ENCODE results near the gene ENPP1. TPM values are rescaled to one million over a fixed set of nuclear protein-coding genes. Genes with fewer than 3 reads are reported as not detected.

ENPP1 gene
- total and polyA plus RNA-seq, 2 experiments from 2014 or later = 34.2 to 53.7 TPM

DNA sequence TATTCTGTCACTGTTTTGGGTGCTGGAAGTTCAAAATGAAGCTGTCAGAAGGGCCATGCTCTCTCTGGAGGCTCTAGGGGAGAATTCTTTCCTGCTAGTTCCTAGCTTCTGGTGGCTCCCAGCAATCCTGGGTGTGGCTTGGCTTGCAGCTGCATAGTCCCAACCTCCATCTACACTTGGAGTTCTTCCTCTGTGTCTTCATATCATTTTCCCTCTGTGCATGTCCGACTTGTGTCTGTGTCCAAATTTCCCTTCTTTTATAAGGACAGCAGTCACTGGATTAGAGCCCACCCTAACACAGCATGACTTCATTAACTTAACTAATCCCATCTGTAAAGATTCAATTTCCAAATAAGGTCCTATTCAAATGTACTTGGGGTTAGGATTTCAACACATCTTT, 23.3 kb upstream of the ENPP1 start:
- H3F3A ChIP-seq (ENCODE audit: insufficient read depth) = peaks cover 24% of the 10 kb centered on the region
- H3K9me3 ChIP-seq (ENCODE audit: low read depth) = no peaks in the 10 kb centered on the region
- no peak overlapping the region for H3K4me3 ChIP-seq
- peak; percentile 27 for DNase-seq
- WGBS, 2 experiments (ENCODE audit: low coverage in 1 of 2, low lambda C conversion rate in 2 of 2, missing lambda C conversion rate in 2 of 2) = 11% methylated on average over 1 of the region's 1 CpG
- in situ Hi-C loops (cut with MboI) = no loop called here
- peaks cover 37% of the 10 kb centered on the region for H3K4me1 ChIP-seq (ENCODE audit: insufficient read depth)
- no peak overlapping the region for H2AFZ ChIP-seq
- TF ChIP-seq EZH2 (IDR thresholded peaks at IDR 0.05; ENCODE audit: insufficient read depth, poor library complexity, severe bottlenecking) (no peak), EZH2phosphoT487 (IDR thresholded peaks at IDR 0.05; ENCODE audit: insufficient read depth, low read depth) (no peak)
- H3K27ac ChIP-seq = no peak overlapping the region
- no peaks in the 10 kb centered on the region for H3K9me2 ChIP-seq (ENCODE audit: insufficient read depth)
- H3K79me2 ChIP-seq (ENCODE audit: insufficient read depth) = no peaks in the 10 kb centered on the region
- H3K36me3 ChIP-seq (ENCODE audit: low read depth) = no peaks in the 10 kb centered on the region
- no peak overlapping the region for H3K9ac ChIP-seq
- H3K27me3 ChIP-seq (replicated peaks; ENCODE audit: insufficient read depth) = no peaks in the 10 kb centered on the region
- no peaks in the 10 kb centered on the region for H4K20me1 ChIP-seq (ENCODE audit: insufficient read depth)
- no peak overlapping the region for H3K4me2 ChIP-seq (ENCODE audit: unreplicated experiment)

DNA sequence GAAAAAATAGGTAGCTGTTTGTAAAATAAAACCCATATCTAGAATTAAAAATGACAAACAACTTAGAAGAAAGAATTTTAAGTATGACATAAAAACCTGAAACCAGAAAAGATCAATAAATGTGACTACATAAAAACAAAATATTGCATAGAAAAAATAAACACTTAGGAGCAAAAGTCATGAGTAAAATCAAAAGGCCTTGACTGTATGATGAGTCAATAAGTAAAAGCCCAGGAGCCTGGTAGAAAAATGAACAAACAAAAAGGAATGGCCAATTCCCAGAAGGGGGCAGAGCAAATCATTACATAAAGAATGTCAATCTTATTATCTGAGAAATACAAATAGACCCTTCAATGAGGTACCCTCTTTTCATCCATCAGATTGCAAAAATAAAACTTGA, 20.7 kb upstream of the ENPP1 start:
- Histone ChIP-seq H3F3A (ENCODE audit: insufficient read depth) (peaks cover 24% of the 10 kb centered on the region), H3K79me2 (ENCODE audit: insufficient read depth) (no peaks in the 10 kb centered on the region), H3K9ac (no peak overlapping the region), H3K9me3 (ENCODE audit: low read depth) (no peaks in the 10 kb centered on the region), H3K9me2 (ENCODE audit: insufficient read depth) (no peaks in the 10 kb centered on the region), H3K27me3 (replicated peaks; ENCODE audit: insufficient read depth) (no peaks in the 10 kb centered on the region), H2AFZ (no peak overlapping the region), H3K36me3 (ENCODE audit: low read depth) (no peaks in the 10 kb centered on the region), H4K20me1 (ENCODE audit: insufficient read depth) (no peaks in the 10 kb centered on the region), H3K4me1 (ENCODE audit: insufficient read depth) (peaks cover 37% of the 10 kb centered on the region), H3K4me3 (no peak overlapping the region), H3K27ac (no peak overlapping the region), H3K4me2 (ENCODE audit: unreplicated experiment) (no peak overlapping the region)
- in situ Hi-C loops (cut with MboI) = no loop called here
- TF ChIP-seq EZH2 (IDR thresholded peaks at IDR 0.05; ENCODE audit: insufficient read depth, poor library complexity, severe bottlenecking) = no peak
- no peak for TF ChIP-seq EZH2phosphoT487 (IDR thresholded peaks at IDR 0.05; ENCODE audit: insufficient read depth, low read depth)
- peak; percentile 69 for DNase-seq

DNA sequence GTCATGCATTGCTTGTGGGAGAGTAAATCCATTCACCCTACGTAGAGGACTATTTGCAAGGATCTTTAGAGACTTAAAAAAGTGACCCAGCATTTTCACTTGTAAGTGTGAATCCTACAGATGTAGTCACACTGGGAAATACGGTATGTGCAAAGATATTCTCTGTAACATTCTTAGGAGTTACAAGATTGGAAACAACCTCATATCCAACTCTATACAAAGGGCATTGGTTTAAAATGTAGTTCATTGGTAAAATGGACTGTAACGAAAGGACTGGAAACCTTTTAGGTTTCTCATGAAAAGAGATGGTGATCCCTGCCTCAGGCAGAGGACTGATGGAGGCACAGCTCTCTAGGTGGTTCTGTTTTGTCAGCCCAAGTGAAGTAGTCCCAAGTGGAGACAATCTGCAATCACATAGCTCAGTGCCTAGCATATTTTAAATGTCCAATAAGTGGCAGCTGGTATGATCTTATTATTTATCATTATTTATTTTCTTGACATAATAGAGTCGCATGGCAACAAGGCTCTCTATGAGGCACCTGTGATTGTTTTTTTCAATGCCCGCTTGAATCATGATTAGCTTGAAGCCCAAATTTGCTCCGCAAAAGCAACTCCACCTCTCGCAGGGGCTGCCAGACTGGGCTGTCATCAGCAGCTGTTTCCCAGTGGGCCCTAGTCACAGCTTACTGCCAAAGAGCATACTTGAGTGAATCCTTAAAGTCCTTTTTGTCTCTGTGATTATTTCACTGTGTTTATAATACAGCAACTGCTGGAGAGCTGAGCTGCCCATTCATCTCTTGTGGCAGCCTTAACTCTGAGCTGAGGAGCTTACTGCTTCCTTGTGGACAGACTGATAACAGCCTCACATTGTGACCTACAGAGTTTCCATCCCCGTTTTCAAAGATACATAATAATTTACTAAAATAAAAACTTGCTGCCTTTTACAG, 19.8 kb upstream of the ENPP1 start:
- TF ChIP-seq EZH2 (IDR thresholded peaks at IDR 0.05; ENCODE audit: insufficient read depth, poor library complexity, severe bottlenecking) (no peak), EZH2phosphoT487 (IDR thresholded peaks at IDR 0.05; ENCODE audit: insufficient read depth, low read depth) (no peak)
- H3K27ac ChIP-seq = peak overlapping the region; percentile 33
- peak; percentile 64 for DNase-seq

DNA sequence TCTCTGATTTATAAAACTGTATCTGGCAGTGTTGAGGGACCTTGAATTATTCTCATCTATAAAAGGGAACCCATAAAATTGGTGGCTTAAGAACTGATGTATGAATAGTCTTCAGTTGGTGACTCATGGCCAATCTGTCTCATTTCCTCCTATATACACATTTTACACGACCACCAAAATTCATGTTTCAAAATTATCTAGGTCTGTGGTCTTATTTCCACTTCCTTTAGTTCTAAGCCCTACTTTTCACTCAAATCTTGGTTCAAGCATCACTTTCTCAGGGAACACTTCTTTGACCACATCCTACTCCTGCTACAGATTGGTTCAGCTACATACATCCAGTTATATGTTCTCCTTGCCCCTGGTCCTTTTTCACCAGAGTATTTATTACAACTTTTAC, 18.6 kb upstream of the ENPP1 start:
- no peaks in the 10 kb centered on the region for H3K79me2 ChIP-seq (ENCODE audit: insufficient read depth)
- H3K4me1 ChIP-seq (ENCODE audit: insufficient read depth) = peaks cover 36% of the 10 kb centered on the region
- TF ChIP-seq EZH2 (IDR thresholded peaks at IDR 0.05; ENCODE audit: insufficient read depth, poor library complexity, severe bottlenecking) (no peak), EZH2phosphoT487 (IDR thresholded peaks at IDR 0.05; ENCODE audit: insufficient read depth, low read depth) (no peak)
- in situ Hi-C loops (cut with MboI) = no loop called here
- peak overlapping the region; percentile 36 for H3K4me2 ChIP-seq (ENCODE audit: unreplicated experiment)
- no peaks in the 10 kb centered on the region for H4K20me1 ChIP-seq (ENCODE audit: insufficient read depth)
- no peak overlapping the region for H3K9ac ChIP-seq
- 0 out of 2 replicates have a peak overlapping the region, but pooled peaks have one; percentile 43 for H2AFZ ChIP-seq
- H3K36me3 ChIP-seq (ENCODE audit: low read depth) = no peaks in the 10 kb centered on the region
- peaks cover 24% of the 10 kb centered on the region for H3F3A ChIP-seq (ENCODE audit: insufficient read depth)
- no peaks in the 10 kb centered on the region for H3K27me3 ChIP-seq (replicated peaks; ENCODE audit: insufficient read depth)
- 0% methylated on average over 1 of the region's 1 CpG for WGBS, 2 experiments (ENCODE audit: low coverage in 1 of 2, low lambda C conversion rate in 2 of 2, missing lambda C conversion rate in 2 of 2)
- no peaks in the 10 kb centered on the region for H3K9me3 ChIP-seq (ENCODE audit: low read depth)
- DNase-seq = peak; percentile 33
- H3K9me2 ChIP-seq (ENCODE audit: insufficient read depth) = no peaks in the 10 kb centered on the region
- H3K27ac ChIP-seq = no peak overlapping the region
- H3K4me3 ChIP-seq = no peak overlapping the region

More for the DNA sequence above, 19.8 kb upstream of the ENPP1 start:
- Histone ChIP-seq H3K36me3 (ENCODE audit: low read depth) (no peaks in the 10 kb centered on the region), H3K4me1 (ENCODE audit: insufficient read depth) (peaks cover 37% of the 10 kb centered on the region), H3K79me2 (ENCODE audit: insufficient read depth) (no peaks in the 10 kb centered on the region), H3F3A (ENCODE audit: insufficient read depth) (peaks cover 24% of the 10 kb centered on the region), H2AFZ (peak overlapping the region; percentile 43), H3K9me3 (ENCODE audit: low read depth) (no peaks in the 10 kb centered on the region), H3K27me3 (replicated peaks; ENCODE audit: insufficient read depth) (no peaks in the 10 kb centered on the region), H3K4me3 (no peak overlapping the region), H3K9ac (no peak overlapping the region), H3K4me2 (ENCODE audit: unreplicated experiment) (peak overlapping the region; percentile 36), H4K20me1 (ENCODE audit: insufficient read depth) (no peaks in the 10 kb centered on the region), H3K9me2 (ENCODE audit: insufficient read depth) (no peaks in the 10 kb centered on the region)
- 25 to 32% methylated on average over 8 of the region's 8 CpGs for WGBS, 2 experiments (ENCODE audit: low coverage in 1 of 2, low lambda C conversion rate in 2 of 2, missing lambda C conversion rate in 2 of 2)
- in situ Hi-C loops (cut with MboI) = no loop called here
